ENCODE results near the gene GALNT14. TPM values are rescaled to one million over a fixed set of nuclear protein-coding genes. Genes with fewer than 3 reads are reported as not detected.
A peak's percentile ranks its signal among the peaks of the same experiment; 100 is the strongest.

Gene GALNT14
- total and polyA plus RNA-seq, 2 of the 8 experiments (the other 6 are each of a cell fraction or from before 2014, with no cell fraction given) = 13.0 to 13.7 TPM

DNA sequence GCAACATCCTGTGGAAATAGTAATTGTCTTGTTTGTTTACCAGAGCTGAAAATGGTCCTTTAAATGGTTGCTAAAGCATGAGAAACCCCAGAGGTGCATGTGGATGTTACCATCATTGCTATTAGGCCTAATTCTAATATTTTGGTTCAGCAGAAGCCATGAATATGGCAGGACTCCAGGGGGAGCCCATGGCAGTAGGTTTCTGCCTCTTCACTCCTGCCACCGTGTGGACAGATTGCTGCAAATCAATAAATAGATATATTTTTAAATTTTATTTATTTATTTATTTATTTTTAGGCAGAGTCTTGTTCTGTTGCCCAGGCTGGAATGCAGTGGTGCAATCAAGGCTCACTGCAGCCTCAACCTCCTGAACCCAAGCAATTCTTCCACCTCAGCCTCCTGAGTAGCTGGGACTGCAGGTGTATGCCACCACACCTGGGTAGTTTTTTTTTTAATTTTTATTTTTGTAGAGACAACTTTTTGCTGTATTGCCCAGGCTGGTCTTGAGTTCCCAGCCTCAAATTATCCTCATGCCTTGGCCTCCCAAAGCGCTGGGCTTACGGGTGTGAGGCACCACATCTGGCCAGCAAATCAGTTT lies 276.1 kb downstream of the GALNT14 start:
- Histone ChIP-seq H2BK12ac (ENCODE audit: low read depth, low read length) (no peak overlapping the region), H3K9ac (replicated peaks in 1 of 4; ENCODE audit: extremely low read depth in 1 of 4, low read depth in 3 of 4, low read length in 3 of 4) (no peak overlapping the region), H2AFZ (ENCODE audit: low read length) (no peak overlapping the region), H3K4me1 (replicated peaks in 1 of 4; ENCODE audit: control insufficient read depth in 3 of 4, insufficient read depth in 4 of 4, low read length in 3 of 4) (no peaks in the 10 kb centered on the region), H2BK120ac (replicated peaks; ENCODE audit: low read depth, low read length) (no peak overlapping the region), H3K23ac (ENCODE audit: insufficient read length) (no peak overlapping the region), H3K27ac (ENCODE audit: low read depth, low read length) (no peak overlapping the region), H2BK15ac (ENCODE audit: low read length) (no peak overlapping the region), H3K4me2 (ENCODE audit: insufficient read depth in 1 of 2, low read depth in 2 of 2, low read length in 2 of 2) (no peak overlapping the region), H2BK20ac (ENCODE audit: low read length) (no peak overlapping the region), H4K91ac (replicated peaks; ENCODE audit: insufficient read length, low read length) (no peak overlapping the region), H3K9me3 (ENCODE audit: insufficient read depth in 2 of 2, low read depth in 1 of 2, low read length in 1 of 2) (no peaks in the 10 kb centered on the region), H3K18ac (ENCODE audit: extremely low read depth, low read length) (no peak overlapping the region), H2BK5ac (ENCODE audit: low read depth, low read length) (no peak overlapping the region), H4K20me1 (replicated peaks in 1 of 2; ENCODE audit: control insufficient read depth in 1 of 2, insufficient read depth in 2 of 2, low read length in 2 of 2) (no peaks in the 10 kb centered on the region), H3K14ac (ENCODE audit: insufficient read length) (no peak overlapping the region), H3K23me2 (ENCODE audit: low read depth, low read length) (no peaks in the 10 kb centered on the region), H2AK5ac (ENCODE audit: low read depth, low read length) (no peak overlapping the region), H3K4ac (replicated peaks; ENCODE audit: insufficient read length, low read depth, low read length) (no peak overlapping the region), H3K36me3 (ENCODE audit: control insufficient read depth in 2 of 4, insufficient read depth in 4 of 4, low read length in 3 of 4) (peaks cover 0 to 2% (median 0%) of the 10 kb centered on the region in 4 experiments; a peak in 1 of 8 replicates), H3K27me3 (replicated peaks in 1 of 4; ENCODE audit: control insufficient read depth in 3 of 4, extremely low read depth in 1 of 4, insufficient read depth in 3 of 4, low read length in 3 of 4) (no peaks in the 10 kb centered on the region), H4K8ac (ENCODE audit: extremely low read depth, insufficient read depth, low read length) (no peak overlapping the region), H3K79me2 (ENCODE audit: control insufficient read depth in 1 of 2, insufficient read depth in 2 of 2, low read length in 2 of 2) (no peaks in the 10 kb centered on the region), H3K56ac (replicated peaks; ENCODE audit: insufficient read length, low read depth, low read length) (no peak overlapping the region), H4K5ac (ENCODE audit: insufficient read length, low read depth, low read length) (no peak overlapping the region), H3K4me3 (ENCODE audit: extremely low read depth in 1 of 4, insufficient read depth in 2 of 4, low read depth in 3 of 4, low read length in 4 of 4) (no peak overlapping the region), H3K79me1 (ENCODE audit: low read depth, low read length) (no peaks in the 10 kb centered on the region)
- FAIRE-seq (no peak), DNase-seq (ENCODE audit: low read depth in 1 of 2, low spot score in 2 of 2) (peak; percentile 41 to 53)
- ChIA-PET CTCF (ENCODE audit: partially characterized antibody) (interaction anchor here (0.6 to 8.4 kb wide), 82 partner anchors 8 to 693 kb away, joined by 3 to 167 read pairs (median 4); partner anchors contain the start of genes CAPN13 and GALNT14), POLR2A (ENCODE audit: partially characterized antibody) (no interaction called here)
- 51% methylated on average over 3 of the region's 3 CpGs; no CpG with 5 or more reads in 1 of the 2 experiments for WGBS, 2 experiments (ENCODE audit: extremely low coverage in 1 of 2, insufficient coverage in 1 of 2, insufficient read length in 1 of 2, insufficient replicate concordance in 2 of 2, low coverage in 1 of 2, low lambda C conversion rate in 2 of 2, missing lambda C conversion rate in 1 of 2)
- TF ChIP-seq HDAC6 (IDR thresholded peaks at IDR 0.05; ENCODE audit: low read depth, low read length) (no peak), SP1 (IDR thresholded peaks at IDR 0.05; ENCODE audit: low read depth, low read length) (no peak), KDM5A (IDR thresholded peaks at IDR 0.05; ENCODE audit: low read length) (no peak), YY1 (IDR thresholded peaks at IDR 0.05; ENCODE audit: low read depth, low read length) (peak; percentile 41; the same call in 1 of the 2 replicates), RNF2 (IDR thresholded peaks at IDR 0.05; ENCODE audit: borderline replicate concordance, low read depth, low read length, missing control alignments, poor library complexity, severe bottlenecking) (no peak), BACH1 (IDR thresholded peaks at IDR 0.05; ENCODE audit: low read length) (no peak)
- TF ChIP-seq, protein P1, sequence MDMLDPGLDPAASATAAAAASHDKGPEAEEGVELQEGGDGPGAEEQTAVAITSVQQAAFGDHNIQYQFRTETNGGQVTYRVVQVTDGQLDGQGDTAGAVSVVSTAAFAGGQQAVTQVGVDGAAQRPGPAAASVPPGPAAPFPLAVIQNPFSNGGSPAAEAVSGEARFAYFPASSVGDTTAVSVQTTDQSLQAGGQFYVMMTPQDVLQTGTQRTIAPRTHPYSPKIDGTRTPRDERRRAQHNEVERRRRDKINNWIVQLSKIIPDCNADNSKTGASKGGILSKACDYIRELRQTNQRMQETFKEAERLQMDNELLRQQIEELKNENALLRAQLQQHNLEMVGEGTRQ (IDR thresholded peaks at IDR 0.05; ENCODE audit: low read length) = no peak
- TF ChIP-seq, protein P2, sequence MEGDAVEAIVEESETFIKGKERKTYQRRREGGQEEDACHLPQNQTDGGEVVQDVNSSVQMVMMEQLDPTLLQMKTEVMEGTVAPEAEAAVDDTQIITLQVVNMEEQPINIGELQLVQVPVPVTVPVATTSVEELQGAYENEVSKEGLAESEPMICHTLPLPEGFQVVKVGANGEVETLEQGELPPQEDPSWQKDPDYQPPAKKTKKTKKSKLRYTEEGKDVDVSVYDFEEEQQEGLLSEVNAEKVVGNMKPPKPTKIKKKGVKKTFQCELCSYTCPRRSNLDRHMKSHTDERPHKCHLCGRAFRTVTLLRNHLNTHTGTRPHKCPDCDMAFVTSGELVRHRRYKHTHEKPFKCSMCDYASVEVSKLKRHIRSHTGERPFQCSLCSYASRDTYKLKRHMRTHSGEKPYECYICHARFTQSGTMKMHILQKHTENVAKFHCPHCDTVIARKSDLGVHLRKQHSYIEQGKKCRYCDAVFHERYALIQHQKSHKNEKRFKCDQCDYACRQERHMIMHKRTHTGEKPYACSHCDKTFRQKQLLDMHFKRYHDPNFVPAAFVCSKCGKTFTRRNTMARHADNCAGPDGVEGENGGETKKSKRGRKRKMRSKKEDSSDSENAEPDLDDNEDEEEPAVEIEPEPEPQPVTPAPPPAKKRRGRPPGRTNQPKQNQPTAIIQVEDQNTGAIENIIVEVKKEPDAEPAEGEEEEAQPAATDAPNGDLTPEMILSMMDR (IDR thresholded peaks at IDR 0.05; ENCODE audit: control extremely low read depth in 1 of 3, insufficient read depth in 1 of 3, low read depth in 1 of 3, low read length in 3 of 3) = peak; percentile 61 to 99 (median 70)

Data from H1 (cell line).